ENCODE results near the gene SPTB. TPM values are rescaled to one million over a fixed set of nuclear protein-coding genes. Genes with fewer than 3 reads are reported as not detected.

The SPTB gene
- total RNA-seq, 1 donor from 2014 or later: 8.9 TPM

DNA sequence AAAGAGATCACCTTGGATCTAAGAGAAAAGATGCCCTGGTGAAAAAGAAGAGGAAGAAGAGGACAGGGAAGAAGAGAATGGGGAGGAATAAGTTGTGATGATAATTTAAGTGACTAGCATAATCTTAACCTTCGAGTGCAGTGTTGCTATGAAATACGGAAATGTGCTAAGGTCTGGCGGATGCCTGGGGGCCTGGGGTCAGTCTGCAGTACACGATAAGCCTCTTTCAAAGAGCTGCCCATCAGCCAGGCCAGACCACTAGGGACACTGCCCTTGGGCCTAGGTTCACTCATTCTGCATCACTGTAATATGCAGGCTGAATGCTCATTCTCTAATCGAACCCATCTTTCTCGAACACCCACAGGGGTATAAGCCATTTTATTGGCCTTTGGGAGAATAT is 92.1 kb downstream of the SPTB start:
- Mint-ChIP-seq H3K4me1 (peaks cover 9% of the 10 kb centered on the region), H3K4me3 (no peak overlapping the region), H3K27ac (no peak overlapping the region), H3K9me3 (no peaks in the 10 kb centered on the region), H3K27me3 (ENCODE audit: low read depth) (no peaks in the 10 kb centered on the region), H3K36me3 (peaks cover 6% of the 10 kb centered on the region)
- TF ChIP-seq, protein P1, sequence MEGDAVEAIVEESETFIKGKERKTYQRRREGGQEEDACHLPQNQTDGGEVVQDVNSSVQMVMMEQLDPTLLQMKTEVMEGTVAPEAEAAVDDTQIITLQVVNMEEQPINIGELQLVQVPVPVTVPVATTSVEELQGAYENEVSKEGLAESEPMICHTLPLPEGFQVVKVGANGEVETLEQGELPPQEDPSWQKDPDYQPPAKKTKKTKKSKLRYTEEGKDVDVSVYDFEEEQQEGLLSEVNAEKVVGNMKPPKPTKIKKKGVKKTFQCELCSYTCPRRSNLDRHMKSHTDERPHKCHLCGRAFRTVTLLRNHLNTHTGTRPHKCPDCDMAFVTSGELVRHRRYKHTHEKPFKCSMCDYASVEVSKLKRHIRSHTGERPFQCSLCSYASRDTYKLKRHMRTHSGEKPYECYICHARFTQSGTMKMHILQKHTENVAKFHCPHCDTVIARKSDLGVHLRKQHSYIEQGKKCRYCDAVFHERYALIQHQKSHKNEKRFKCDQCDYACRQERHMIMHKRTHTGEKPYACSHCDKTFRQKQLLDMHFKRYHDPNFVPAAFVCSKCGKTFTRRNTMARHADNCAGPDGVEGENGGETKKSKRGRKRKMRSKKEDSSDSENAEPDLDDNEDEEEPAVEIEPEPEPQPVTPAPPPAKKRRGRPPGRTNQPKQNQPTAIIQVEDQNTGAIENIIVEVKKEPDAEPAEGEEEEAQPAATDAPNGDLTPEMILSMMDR (IDR thresholded peaks at IDR 0.05; ENCODE audit: unreplicated experiment): no peak
- no peak for DNase-seq (ENCODE audit: low spot score in 2 of 2, unreplicated experiment in 2 of 2)

DNA sequence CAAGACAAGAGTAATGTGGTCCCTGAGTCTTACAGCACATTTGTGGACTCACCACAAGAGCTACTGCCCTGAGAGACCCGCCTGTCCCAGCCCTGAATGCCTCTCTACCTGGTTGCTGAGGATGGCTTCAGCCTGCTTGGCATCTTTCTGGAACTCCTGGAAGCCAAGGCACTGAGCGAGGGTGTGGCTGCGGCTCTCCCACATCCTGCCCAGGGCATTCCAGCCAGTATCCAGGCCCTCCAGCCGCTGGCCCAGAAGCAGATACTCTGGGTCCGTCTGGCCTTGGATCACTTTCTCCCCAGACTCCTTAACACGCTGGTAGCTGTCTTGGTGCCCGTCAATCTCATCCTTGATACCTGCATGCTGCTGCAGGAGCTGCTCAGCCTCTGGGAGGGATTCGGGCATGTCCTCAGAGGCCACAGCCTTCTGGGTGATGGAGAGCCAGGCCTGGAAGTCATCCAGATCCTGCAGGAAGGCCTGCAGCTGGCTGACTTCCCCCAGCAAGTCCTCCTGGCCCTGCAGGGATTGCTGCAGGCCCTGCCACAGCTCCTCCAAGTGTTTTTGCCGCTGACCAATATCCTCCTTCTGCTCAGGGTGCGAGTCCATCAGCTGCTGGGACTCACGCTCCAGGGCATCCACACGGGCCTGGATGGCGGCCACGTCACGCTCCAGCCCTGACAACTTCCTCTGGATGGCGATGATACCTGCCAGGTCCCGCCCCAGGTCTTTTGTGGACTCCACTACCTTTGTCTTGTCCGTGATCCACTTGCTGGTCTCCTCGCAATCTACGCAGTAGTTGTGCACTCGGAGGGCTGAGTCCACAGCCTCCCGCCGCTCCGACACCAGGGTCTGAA is 93.2 kb downstream of the SPTB start:
- DNase-seq (ENCODE audit: low spot score in 2 of 2, unreplicated experiment in 2 of 2): no peak
- Mint-ChIP-seq H3K36me3 (peaks cover 6% of the 10 kb centered on the region), H3K27ac (no peak overlapping the region), H3K27me3 (ENCODE audit: low read depth) (no peaks in the 10 kb centered on the region), H3K9me3 (no peaks in the 10 kb centered on the region), H3K4me3 (no peak overlapping the region), H3K4me1 (peaks cover 9% of the 10 kb centered on the region)
- TF ChIP-seq, protein P1 (IDR thresholded peaks at IDR 0.05; ENCODE audit: unreplicated experiment): no peak

DNA sequence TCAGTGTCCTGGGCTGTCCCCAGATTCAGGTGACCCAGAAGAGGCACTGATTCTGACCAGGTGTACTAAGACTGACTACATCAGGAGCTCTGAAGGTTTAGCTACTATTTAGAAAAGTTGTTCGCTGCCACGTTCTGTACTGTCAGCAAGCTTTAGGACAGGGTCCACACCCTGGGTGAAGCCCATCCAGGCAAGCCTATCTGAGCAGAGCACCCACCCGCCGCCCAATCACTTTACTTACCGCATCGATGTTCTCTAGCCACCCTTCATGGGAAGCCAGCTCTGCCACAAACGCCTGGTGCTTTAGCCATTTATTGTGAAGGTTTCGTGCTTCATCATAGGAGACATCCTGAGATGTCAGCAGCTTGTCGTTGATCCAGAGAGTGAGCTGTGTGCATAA is 95.7 kb downstream of the SPTB start:
- Mint-ChIP-seq H3K27ac (no peak overlapping the region), H3K36me3 (peaks cover 6% of the 10 kb centered on the region), H3K4me3 (no peak overlapping the region), H3K4me1 (no peaks in the 10 kb centered on the region), H3K9me3 (peaks cover 7% of the 10 kb centered on the region), H3K27me3 (ENCODE audit: low read depth) (no peaks in the 10 kb centered on the region)
- no peak for DNase-seq (ENCODE audit: low spot score in 2 of 2, unreplicated experiment in 2 of 2)
- TF ChIP-seq, protein P1 (IDR thresholded peaks at IDR 0.05; ENCODE audit: unreplicated experiment): no peak

DNA sequence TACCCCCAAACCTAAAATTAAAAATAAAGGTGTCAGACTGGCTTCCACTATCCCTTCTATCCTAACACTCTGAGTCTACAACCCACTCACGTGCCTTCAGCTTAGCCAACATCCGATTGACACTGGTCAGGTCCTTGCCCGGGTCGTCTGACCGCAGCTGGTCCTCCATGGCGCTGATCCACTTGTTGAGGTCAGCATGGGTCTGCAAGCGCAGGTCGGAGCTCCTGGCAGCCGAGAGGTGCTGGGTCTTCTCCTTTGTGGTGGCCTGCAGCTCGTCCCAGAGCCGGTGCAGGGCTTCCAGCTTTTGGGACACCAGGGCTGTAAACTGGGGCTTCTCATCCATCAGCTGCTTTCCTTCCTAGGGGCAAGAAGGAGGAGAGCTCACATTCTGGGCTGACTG is 97.5 kb downstream of the SPTB start:
- TF ChIP-seq, protein P1 (IDR thresholded peaks at IDR 0.05; ENCODE audit: unreplicated experiment): no peak
- Mint-ChIP-seq H3K27me3 (ENCODE audit: low read depth) (no peaks in the 10 kb centered on the region), H3K9me3 (peaks cover 7% of the 10 kb centered on the region), H3K36me3 (peaks cover 6% of the 10 kb centered on the region), H3K4me1 (no peaks in the 10 kb centered on the region), H3K4me3 (no peak overlapping the region), H3K27ac (no peak overlapping the region)
- no peak for DNase-seq (ENCODE audit: low spot score in 2 of 2, unreplicated experiment in 2 of 2)

DNA sequence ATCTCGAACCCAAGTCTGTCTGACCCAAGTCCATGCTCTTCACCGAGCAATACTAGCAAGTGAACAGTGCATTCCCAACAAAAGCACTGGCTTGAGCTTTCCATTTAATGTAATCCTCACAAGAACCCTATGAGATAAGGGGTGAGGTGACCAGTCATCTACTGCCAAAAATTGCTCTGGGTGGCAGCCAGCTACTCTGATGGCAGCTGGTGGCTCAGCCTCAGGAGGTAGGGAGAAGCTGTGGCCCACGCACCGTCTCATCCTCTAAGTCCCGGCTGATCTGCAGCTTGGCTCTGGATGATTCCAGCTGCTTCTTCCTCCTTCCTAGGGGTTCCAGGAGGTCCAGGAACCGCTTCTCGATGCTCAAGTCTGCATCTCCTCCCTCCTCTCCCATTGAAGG is 100.2 kb downstream of the SPTB start:
- no peaks in the 10 kb centered on the region for H3K4me1 Mint-ChIP-seq
- DNase-seq (ENCODE audit: low spot score in 2 of 2, unreplicated experiment in 2 of 2): no peak
- H3K36me3 Mint-ChIP-seq: peaks cover 4% of the 10 kb centered on the region
- H3K9me3 Mint-ChIP-seq: peaks cover 7% of the 10 kb centered on the region
- no peak overlapping the region for H3K4me3 Mint-ChIP-seq
- TF ChIP-seq, protein P1 (IDR thresholded peaks at IDR 0.05; ENCODE audit: unreplicated experiment): no peak
- no peak overlapping the region for H3K27ac Mint-ChIP-seq
- H3K27me3 Mint-ChIP-seq (ENCODE audit: low read depth): no peaks in the 10 kb centered on the region
